HS-27A (cell line): ENCODE data around the gene DYNLT1.
"Not testable (repeated sequence)": the region's sequence is repeated elsewhere in the genome, so short reads cannot be mapped to it uniquely, and the experiment has no call there.

ENCODE experiments used
- DNase-seq: peaks from one replicate; pipeline ENCODE4 v3.0.0-alpha.2; 2012; ENCODE audit warnings: low read depth, missing footprints

Gene DYNLT1

DNA sequence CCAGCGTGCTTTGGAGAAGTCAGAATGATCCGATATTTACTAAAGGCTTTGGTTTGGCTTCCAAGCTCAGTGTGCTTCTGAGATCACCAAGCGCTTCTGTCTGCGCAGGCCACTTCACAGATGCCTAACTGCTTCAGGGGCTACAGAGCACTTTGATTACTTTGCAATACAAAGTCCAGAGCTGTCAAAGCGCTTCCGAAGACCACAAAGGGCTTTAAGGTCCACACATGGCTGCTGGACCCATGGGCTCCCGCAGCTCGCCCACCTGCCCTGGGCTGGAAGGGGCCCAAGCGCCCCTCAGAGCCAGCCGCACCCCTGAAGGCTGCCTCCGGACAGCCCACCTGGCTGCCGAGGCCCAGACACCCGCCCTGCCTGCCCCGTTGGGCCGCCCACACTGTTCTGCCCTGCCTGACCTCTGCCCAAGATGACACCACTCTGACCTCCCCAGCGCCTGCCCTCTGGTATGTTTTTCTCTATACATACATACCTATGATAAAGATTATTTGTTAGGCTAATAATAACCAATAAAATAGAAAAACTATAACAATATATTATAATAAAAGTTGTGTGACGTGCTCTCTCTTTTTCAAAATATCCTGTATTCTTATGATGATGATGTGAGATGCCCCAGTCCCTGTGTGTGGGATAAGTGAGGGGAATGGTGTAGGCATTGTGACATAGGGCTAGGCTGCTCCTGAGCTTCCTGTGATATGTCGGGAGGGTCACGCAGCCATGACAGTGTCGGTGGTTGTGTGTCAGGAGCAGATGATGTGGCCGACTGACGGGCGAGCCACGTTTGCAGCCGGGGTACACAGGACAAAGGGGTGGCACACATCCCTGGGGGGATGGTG lies 22.6 kb downstream of the DYNLT1 start:
- DNase-seq: no peak

DNA sequence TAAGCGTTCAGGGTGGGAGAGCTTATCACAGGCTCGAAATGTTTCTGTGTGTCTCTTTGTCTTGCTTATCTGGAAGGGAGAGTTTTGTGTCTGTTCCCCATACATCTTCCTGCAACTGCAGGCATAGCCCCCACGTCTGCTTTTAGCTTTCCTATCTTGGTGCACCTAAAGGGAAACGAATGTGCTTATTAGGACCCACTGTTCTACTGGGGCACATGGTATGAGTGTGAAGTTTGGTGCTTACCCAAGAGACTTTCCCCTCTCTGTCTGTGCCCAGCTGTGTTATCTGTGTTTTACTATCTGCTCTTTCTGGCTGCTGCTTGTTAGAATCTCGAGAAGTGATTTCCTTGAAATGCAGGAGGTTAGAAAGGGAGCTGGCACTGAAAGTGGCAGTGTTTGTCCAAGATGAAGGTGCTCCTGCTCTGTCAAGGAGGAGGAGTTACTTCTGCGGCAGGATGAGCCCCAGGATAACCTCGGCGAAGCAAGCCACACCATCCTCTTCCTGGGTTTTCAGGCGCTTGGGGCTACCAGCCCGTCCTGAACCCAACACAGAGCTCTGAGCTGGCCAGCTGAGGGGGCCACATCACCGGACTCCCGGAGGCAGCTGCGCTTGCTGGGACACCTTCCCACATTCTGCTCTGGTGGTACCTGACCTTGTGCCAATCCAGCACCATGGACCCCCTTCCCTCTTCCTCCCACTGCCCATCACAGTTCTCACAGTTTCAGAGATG lies 23.4 kb downstream of the DYNLT1 start:
- no peak for DNase-seq

DNA sequence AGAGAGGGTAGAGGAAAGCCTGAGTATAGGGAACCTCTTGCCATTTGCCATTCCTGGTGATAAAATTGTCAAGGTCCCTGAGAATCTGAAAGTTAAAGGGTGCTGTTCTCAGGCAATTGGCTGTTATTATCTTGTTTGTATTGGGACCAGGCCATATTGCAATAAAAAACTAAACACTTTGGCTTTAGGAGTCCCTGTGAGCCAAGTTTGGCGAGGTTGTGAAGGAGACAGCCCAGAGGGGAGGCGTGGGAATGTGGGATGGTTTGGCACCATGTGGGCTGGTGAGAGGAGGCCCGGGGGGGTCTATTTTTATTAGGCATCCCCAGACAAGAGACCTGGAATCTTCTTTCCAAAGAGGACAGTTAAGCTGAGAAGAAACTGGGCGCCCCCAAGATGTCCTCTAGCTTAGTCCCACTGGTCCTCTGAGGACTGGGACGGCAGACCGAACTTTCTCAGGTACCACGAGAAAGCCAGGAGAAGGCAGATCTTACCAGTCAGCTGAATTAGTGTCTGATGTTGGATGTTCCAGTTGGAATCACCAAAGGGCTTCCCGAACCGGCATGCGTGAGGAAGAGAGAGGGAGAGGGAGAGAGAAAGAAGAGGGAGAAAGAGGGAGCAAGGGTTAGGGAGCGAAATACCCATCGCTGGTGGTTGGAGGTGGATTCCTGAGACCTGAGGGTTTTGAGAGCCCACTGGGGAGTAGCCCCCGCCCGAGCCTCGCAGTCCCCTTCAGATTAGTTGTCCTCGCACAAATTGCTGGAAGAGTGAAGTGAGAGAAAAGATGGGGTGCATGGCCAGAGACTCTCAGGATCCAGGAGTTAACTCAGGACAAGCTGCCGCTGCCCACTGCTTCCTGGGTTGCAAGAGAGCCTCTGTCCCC lies 24.4 kb downstream of the DYNLT1 start:
- DNase-seq: no peak

DNA sequence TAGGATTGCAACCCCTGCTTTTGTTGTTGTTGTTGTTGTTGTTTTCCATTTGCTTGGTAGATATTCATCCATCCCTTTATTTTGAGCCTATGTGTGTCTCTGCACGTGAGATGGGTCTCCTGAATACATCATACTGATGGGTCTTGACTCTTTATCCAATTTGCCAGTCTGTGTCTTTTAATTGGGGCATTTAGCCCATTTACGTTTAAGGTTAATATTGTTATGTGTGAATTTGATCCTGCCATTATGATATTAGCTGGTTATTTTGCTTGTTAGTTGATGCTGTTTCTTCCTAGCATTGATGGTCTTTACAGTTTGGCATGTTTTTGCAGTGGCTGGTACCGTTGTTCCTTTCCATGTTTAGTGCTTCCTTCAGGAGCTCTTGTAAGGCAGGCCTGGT lies 26.3 kb downstream of the DYNLT1 start:
- DNase-seq: not testable (repeated sequence)

DNA sequence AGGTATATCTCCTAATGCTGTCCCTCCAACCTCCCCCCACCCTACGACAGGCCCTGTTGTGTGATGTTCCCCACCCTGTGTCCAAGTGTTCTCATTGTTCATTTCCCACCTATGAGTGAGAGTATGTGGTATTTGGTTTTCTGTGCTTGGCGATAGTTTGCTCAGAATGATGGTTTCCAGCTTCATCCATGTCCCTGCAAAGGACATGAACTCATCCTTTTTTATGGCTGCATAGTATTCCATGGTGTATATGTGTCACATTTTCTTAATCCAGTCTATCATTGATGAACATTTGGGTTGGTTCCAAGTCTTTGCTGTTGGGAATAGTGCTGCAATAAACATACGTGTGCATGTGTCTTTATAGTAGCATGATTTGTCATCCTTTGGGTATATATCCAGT lies 29.9 kb downstream of the DYNLT1 start:
- DNase-seq: not testable (repeated sequence)

DNA sequence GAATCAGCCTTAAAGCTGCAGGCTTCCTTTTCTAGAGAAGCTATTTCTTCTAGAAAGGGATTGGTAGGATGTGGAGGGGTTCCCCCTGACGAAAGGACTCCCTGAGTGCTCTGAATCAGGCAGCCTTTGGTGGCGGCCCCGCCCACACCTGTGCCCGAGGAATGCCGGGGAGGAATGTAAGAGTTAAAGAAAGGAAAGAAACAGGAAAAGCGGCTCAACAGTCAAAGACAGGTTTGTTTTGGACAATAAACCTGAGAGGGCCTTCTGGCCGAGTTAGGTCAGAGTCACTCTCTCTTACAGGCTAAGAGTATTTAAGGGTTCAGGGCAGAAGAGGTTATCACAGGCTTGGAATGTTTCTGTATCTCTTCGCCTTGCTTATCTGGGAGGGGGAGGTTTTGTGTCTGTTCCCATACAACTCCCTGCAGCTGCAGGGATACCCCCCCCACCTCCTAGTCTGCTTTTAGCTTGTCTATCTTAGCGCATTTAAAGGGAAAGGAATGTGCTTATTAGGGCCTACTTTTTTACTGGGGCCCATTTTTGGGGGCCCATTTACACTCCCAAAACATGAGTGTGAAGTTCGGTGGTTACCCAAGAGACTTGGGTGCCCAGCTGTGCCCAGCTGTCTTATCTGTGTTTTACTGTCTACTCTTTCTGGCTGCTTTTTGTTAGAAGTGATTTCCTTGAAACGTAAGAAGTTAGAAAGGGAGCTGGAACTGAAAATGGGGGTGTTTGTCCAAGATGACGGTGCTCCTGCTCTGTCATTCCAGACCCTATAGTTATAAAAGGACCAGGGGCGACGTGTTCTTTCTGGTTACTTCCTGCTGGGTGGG lies 32.8 kb downstream of the DYNLT1 start:
- no peak for DNase-seq

GRCh38 chr6:158611039-158611438 lies 33.5 kb downstream of the DYNLT1 start:
- DNase-seq: no peak

DNA sequence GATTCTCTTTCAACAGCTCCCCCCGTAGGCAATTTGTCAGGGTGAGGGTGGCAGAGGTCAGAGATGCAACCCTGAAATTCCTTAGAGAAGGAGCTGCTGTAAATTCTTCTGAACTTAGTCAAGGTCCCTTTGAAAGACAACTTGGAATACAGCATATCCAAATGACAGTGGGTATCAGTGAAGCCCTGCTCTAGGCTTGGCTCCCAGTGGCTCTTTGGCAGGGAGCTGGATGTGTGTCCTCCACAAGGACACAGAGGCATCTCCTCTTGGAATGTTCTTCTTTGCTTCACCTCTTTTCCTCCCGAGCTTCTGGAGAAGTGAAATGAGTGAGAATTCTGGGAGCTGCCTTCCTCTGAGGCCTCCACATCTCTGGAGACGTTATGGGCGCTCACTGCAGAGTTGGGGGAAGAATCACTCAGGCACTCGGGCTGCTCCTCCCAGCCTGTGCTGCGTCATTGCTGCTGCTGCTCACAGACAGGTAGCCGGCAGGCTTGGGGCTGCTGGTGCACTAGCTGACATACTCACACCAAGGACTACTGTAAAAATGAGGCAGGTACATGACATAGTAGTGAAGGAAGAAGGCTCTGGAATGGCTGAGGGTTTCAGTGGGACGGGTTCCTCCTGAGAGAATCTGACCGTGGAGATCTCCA lies 34.1 kb downstream of the DYNLT1 start:
- DNase-seq: no peak

GRCh38 chr6:158609455-158610155 lies 34.9 kb downstream of the DYNLT1 start:
- DNase-seq: no peak

DNA sequence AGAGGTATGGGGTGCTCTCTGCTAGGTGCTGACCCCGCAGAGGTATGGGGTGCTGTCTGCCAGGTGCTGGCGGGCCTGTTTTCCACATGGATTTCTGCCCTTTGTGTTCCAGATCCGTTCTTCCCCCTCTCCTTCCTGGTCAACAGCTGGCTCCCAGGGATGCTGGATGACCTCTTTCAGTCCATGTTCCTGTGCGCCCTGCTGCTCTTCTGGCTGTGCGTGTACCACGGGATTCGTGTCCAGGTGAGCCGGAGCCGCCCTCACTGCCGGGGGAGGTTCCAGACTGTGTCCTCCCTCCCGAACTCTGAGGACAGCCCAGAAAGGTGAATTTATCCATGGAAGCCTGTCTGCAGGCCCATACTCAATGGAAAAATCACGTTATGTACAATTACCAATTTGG lies 36.3 kb downstream of the DYNLT1 start:
- no peak for DNase-seq

GRCh38 chr6:158607411-158608170 lies 37.0 kb downstream of the DYNLT1 start:
- DNase-seq: no peak

DNA sequence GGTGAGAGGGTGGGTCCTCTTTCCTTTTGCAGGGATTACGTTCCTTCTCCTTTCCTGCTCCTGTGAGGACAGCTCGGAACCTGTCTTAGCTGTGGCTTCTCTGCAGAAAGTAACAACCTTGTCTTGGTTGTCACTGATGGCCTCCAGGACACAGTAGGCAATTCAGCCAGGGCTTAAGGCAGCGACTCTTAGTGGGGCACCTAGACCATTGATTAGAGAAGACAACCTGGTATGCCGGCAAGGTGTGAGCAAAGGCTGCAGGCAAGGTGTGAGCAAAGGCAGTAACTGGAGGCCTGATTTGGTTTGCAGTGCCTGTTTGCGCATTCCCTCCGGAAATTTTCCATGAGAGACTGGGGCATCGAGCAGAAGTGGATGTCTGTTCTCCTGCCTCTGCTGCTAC lies 37.6 kb downstream of the DYNLT1 start:
- no peak for DNase-seq

DNA sequence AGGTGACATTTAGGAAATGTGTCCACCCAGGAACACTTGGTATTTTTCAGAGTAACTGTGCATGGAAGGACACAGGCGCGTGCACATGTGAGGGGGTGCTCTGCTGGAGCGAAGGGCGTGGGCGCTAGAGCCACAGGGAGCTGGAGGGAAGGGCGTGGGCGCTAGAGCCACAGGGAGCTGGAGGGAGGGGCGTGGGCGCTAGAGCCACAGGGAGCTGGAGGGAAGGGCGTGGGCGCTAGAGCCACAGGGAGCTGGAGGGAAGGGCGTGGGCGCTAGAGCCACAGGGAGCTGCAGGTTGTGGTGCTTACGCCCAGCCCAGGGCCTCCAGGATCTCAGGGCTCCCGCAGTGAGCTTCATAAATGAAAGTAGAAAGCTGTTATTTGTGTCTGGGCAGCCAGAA lies 38.5 kb downstream of the DYNLT1 start:
- not testable (repeated sequence) for DNase-seq

GRCh38 chr6:158605266-158605878 lies 39.2 kb downstream of the DYNLT1 start:
- DNase-seq: no peak

DNA sequence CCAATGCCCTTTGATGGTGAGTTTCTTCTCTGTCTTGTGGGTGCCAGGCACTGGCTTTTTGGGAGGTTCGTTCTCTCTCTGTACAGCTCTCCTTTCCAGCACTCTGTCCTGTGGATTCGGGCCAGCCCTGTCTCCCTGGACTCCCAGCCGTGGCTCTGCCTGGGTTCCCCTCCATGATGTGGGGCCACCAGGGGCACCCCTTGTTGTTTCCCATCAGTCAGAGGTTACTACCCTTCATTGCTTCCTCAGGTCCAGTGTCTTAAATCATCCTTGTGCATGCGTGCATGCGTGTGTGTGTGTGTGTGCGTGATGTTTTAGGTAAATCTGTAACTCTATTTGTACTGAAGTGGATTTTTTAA lies 40.5 kb downstream of the DYNLT1 start:
- DNase-seq: no peak

- no peak for DNase-seq
Measured at GRCh38 chr6:158603261-158604047, 41.1 kb downstream of the DYNLT1 start.

GRCh38 chr6:158599635-158600034 lies 44.9 kb downstream of the DYNLT1 start:
- DNase-seq: no peak

- no peak for DNase-seq
Measured at GRCh38 chr6:158597565-158597964, 47.0 kb downstream of the DYNLT1 start.
